Endothelial cell of umbilical vein (primary cell): ENCODE measurements around the gene RTN4R.

ENCODE experiments used
- EZH2 ChIP-seq: IDR thresholded peaks from 2 replicates; pipeline ENCODE4 v1.6.1; 2012; ENCODE audit warnings: borderline replicate concordance, low read depth, mild to moderate bottlenecking, moderate library complexity, low read length, inconsistent platforms; ENCODE audit not compliant: severe bottlenecking
- FOS ChIP-seq: IDR thresholded peaks from 2 replicates; pipeline ENCODE4 v1.6.1; 2011; ENCODE audit warnings: mild to moderate bottlenecking, low read length, moderate library complexity, borderline replicate concordance; ENCODE audit not compliant: insufficient read depth
- GATA2 ChIP-seq: IDR thresholded peaks from 2 replicates; pipeline ENCODE4 v1.7.0; 2011; ENCODE audit warnings: low read depth, mild to moderate bottlenecking, moderate library complexity, mixed read lengths, low read length; ENCODE audit not compliant: insufficient read length, insufficient read depth
- JUN ChIP-seq: IDR thresholded peaks from 2 replicates; pipeline ENCODE4 v1.6.1; 2011; ENCODE audit warnings: borderline replicate concordance, low read depth; ENCODE audit not compliant: insufficient read length, insufficient read depth
- POLR2A ChIP-seq: IDR thresholded peaks from 2 replicates; pipeline ENCODE4 v1.6.1; 2012; ENCODE audit warnings: low read depth, mild to moderate bottlenecking, control low read depth, low read length
- TF ChIP-seq, protein P1 (sequence below), 2 donors: IDR thresholded peaks; 1 replicate in 1 of 2; 2 replicates in 1 of 2; pipeline ENCODE4 v1.5.1; 2011; ENCODE audit warnings: low read length in 2 of 2, mild to moderate bottlenecking in 2 of 2, moderate library complexity in 2 of 2, control low read depth in 1 of 2, inconsistent platforms in 1 of 2, low read depth in 1 of 2; ENCODE audit not compliant: insufficient read depth in 1 of 2; ENCODE audit errors: extremely low read depth in 1 of 2
- TF ChIP-seq, protein P2 (sequence below): IDR thresholded peaks from 2 replicates; pipeline ENCODE4 v1.6.1; 2011; ENCODE audit not compliant: insufficient read depth, insufficient read length

- TF ChIP-seq, protein P1, sequence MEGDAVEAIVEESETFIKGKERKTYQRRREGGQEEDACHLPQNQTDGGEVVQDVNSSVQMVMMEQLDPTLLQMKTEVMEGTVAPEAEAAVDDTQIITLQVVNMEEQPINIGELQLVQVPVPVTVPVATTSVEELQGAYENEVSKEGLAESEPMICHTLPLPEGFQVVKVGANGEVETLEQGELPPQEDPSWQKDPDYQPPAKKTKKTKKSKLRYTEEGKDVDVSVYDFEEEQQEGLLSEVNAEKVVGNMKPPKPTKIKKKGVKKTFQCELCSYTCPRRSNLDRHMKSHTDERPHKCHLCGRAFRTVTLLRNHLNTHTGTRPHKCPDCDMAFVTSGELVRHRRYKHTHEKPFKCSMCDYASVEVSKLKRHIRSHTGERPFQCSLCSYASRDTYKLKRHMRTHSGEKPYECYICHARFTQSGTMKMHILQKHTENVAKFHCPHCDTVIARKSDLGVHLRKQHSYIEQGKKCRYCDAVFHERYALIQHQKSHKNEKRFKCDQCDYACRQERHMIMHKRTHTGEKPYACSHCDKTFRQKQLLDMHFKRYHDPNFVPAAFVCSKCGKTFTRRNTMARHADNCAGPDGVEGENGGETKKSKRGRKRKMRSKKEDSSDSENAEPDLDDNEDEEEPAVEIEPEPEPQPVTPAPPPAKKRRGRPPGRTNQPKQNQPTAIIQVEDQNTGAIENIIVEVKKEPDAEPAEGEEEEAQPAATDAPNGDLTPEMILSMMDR (IDR thresholded peaks at IDR 0.05; ENCODE audit: extremely low read depth in 1 of 2, insufficient read depth in 1 of 2, low read depth in 1 of 2, low read length in 2 of 2): no peak
- TF ChIP-seq POLR2A (no peak), GATA2 (no peak), JUN (no peak), EZH2 (no peak), FOS (no peak)
- TF ChIP-seq, protein P2, sequence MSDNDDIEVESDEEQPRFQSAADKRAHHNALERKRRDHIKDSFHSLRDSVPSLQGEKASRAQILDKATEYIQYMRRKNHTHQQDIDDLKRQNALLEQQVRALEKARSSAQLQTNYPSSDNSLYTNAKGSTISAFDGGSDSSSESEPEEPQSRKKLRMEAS: no peak
These were observed 11.6 kb upstream of the RTN4R start for GRCh38 chr22:20279662-20280134.
